ENCODE measurements around the gene LCP1.

- TF ChIP-seq CTCF (IDR thresholded peaks at IDR 0.05; ENCODE audit: low read length), result no peak
- TF ChIP-seq EZH2 (IDR thresholded peaks at IDR 0.05; ENCODE audit: borderline replicate concordance, low read length), result no peak
Measured at GRCh38 chr13:46132109-46132508, 49.9 kb downstream of the LCP1 start.
